GM15510 (cell line): ENCODE data around the gene RFPL4A.
"Not testable (repeated sequence)": the region's sequence is repeated elsewhere in the genome, so short reads cannot be mapped to it uniquely, and the experiment has no call there.

Experiments used
- POLR2A ChIP-seq: IDR thresholded peaks from 3 replicates; pipeline ENCODE4 v1.6.1; 2011; ENCODE audit warnings: borderline replicate concordance; ENCODE audit not compliant: insufficient read length; ENCODE audit errors: extremely low read depth

RFPL4A gene

GRCh38 chr19:55758797-55759196 lies at the start of gene RFPL4A:
TSS of gene RFPL4A (plus strand) at chr19:55759097. CDS start at chr19:55761801, 2,704 bp downstream.
- TF ChIP-seq POLR2A, result not testable (repeated sequence)

GRCh38 chr19:55711719-55712118 lies 47.2 kb upstream of the RFPL4A start:
- TF ChIP-seq POLR2A, result no peak

GRCh38 chr19:55712804-55713631 lies 45.9 kb upstream of the RFPL4A start:
- no peak for TF ChIP-seq POLR2A

- TF ChIP-seq POLR2A, result no peak
Observed at GRCh38 chr19:55716531-55716930, 42.4 kb upstream of the RFPL4A start.

- no peak for TF ChIP-seq POLR2A
Observed at GRCh38 chr19:55717251-55717650, 41.6 kb upstream of the RFPL4A start.

GRCh38 chr19:55720214-55720746 lies 38.6 kb upstream of the RFPL4A start:
- TF ChIP-seq POLR2A, result no peak

GRCh38 chr19:55720801-55721200 lies 38.1 kb upstream of the RFPL4A start:
- no peak for TF ChIP-seq POLR2A

- TF ChIP-seq POLR2A, result no peak
Observed at GRCh38 chr19:55723491-55723890, 35.4 kb upstream of the RFPL4A start.

GRCh38 chr19:55738302-55738701 lies 20.6 kb upstream of the RFPL4A start, which contains the start of gene NLRP9:
TSS of gene NLRP9 (minus strand) at chr19:55738402. CDS start at chr19:55738374, 28 bp downstream.
- no peak for TF ChIP-seq POLR2A

- TF ChIP-seq POLR2A, result no peak
Observed at GRCh38 chr19:55750715-55751114, 8.2 kb upstream of the RFPL4A start.

- TF ChIP-seq POLR2A, result no peak
Observed at GRCh38 chr19:55753401-55753800, 5.5 kb upstream of the RFPL4A start.

GRCh38 chr19:55766466-55766865 lies 7.6 kb downstream of the RFPL4A start:
- no peak for TF ChIP-seq POLR2A

- TF ChIP-seq POLR2A, result not testable (repeated sequence)
Observed at GRCh38 chr19:55768818-55769217, 9.9 kb downstream of the RFPL4A start, which contains the start of gene RFPL4AL1. TSS of gene RFPL4AL1 (plus strand) at chr19:55769118. CDS start at chr19:55771805, 2,687 bp downstream.

GRCh38 chr19:55777528-55777927 lies 18.6 kb downstream of the RFPL4A start:
- TF ChIP-seq POLR2A, result no peak

GRCh38 chr19:55778331-55778730 lies 19.4 kb downstream of the RFPL4A start:
- no peak for TF ChIP-seq POLR2A

- TF ChIP-seq POLR2A, result no peak
Observed at GRCh38 chr19:55781112-55781511, 22.2 kb downstream of the RFPL4A start.

GRCh38 chr19:55795021-55795420 lies 36.1 kb downstream of the RFPL4A start:
- no peak for TF ChIP-seq POLR2A

- TF ChIP-seq POLR2A, result no peak
Observed at GRCh38 chr19:55801416-55801815, 42.5 kb downstream of the RFPL4A start.
